ENCODE data around the gene PLXNA4. TPM values are rescaled to one million over a fixed set of nuclear protein-coding genes. Genes with fewer than 3 reads are reported as not detected.

The PLXNA4 gene
- total and polyA plus RNA-seq, 2 donors (not counting 1 experiment from before 2014, with no cell fraction given): not detected

DNA sequence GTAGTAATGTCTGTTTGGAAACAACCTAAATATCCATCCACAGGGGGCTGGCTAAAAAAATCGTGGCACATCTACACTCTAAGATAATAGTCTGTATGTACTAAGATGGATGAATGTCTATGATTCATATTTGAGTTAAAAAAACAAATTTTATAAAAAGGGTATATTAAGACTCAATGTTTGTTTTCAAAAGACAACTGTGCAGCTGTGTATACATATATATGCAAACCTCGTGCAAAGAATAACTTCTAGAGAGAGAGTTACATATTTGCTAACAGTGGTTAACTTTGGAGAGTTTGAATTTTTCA, 323.5 kb downstream of the PLXNA4 start:
- H3K9me3 Mint-ChIP-seq (ENCODE audit: insufficient read depth): no peaks in the 10 kb centered on the region
- no peak overlapping the region for H3K4me2 ChIP-seq (replicated peaks; ENCODE audit: low read depth, low read length, poor library complexity, severe bottlenecking)
- H3K27me3 ChIP-seq (replicated peaks in 1 of 4; ENCODE audit: control extremely low read depth in 1 of 4, control insufficient read depth in 3 of 4, insufficient read depth in 4 of 4, low read length in 3 of 4): peaks cover 0 to 3% (median 0%) of the 10 kb centered on the region in 4 experiments
- no peak overlapping the region for H3K9ac ChIP-seq (ENCODE audit: low read length)
- H4K20me1 ChIP-seq (ENCODE audit: control insufficient read depth, insufficient read depth, low read length, poor library complexity, severe bottlenecking): no peaks in the 10 kb centered on the region
- ATAC-seq (ENCODE audit: low read depth) (no peak), DNase-seq (no peak)
- H3K36me3 ChIP-seq (replicated peaks in 1 of 2; ENCODE audit: control extremely low read depth in 1 of 2, control insufficient read depth in 1 of 2, extremely low read depth in 1 of 2, insufficient read depth in 2 of 2, low read length in 1 of 2): no peaks in the 10 kb centered on the region
- WGBS (ENCODE audit: insufficient coverage): no CpG with 5 or more reads among the region's 2 CpGs
- intact Hi-C loops (cut with micrococcal nuclease): no loop called here
- H3K27ac ChIP-seq (ENCODE audit: low read length in 2 of 2): no peak overlapping the region
- POLR2A ChIA-PET: no interaction called here
- no peaks in the 10 kb centered on the region for H3K4me1 Mint-ChIP-seq
- H3K4me3 Mint-ChIP-seq: no peak overlapping the region
- H3K4me1 ChIP-seq (ENCODE audit: control insufficient read depth in 2 of 2, insufficient read depth in 2 of 2, low read length in 2 of 2): no peaks in the 10 kb centered on the region
- no peak overlapping the region for H2AFZ ChIP-seq (ENCODE audit: insufficient read depth, low read depth, low read length, poor library complexity, severe bottlenecking)
- H3K9me3 ChIP-seq (ENCODE audit: control extremely low read depth in 1 of 3, control insufficient read depth in 2 of 3, insufficient read depth in 1 of 3, low read length in 2 of 3): peaks cover 0 to 10% (median 0%) of the 10 kb centered on the region in 3 donors
- H3K27ac Mint-ChIP-seq: no peak overlapping the region
- no peaks in the 10 kb centered on the region for H3K79me2 ChIP-seq (ENCODE audit: control insufficient read depth, insufficient read depth, low read length)
- CTCF ChIA-PET: interaction anchor here (0.7 kb wide), 1 partner anchor 67 kb away, joined by 5 read pairs; no protein-coding TSS in a partner anchor
- no peak for TF ChIP-seq EZH2 (IDR thresholded peaks at IDR 0.05; ENCODE audit: borderline replicate concordance, insufficient read depth, low read depth, low read length, poor library complexity, severe bottlenecking)
- TF ChIP-seq, protein P1, sequence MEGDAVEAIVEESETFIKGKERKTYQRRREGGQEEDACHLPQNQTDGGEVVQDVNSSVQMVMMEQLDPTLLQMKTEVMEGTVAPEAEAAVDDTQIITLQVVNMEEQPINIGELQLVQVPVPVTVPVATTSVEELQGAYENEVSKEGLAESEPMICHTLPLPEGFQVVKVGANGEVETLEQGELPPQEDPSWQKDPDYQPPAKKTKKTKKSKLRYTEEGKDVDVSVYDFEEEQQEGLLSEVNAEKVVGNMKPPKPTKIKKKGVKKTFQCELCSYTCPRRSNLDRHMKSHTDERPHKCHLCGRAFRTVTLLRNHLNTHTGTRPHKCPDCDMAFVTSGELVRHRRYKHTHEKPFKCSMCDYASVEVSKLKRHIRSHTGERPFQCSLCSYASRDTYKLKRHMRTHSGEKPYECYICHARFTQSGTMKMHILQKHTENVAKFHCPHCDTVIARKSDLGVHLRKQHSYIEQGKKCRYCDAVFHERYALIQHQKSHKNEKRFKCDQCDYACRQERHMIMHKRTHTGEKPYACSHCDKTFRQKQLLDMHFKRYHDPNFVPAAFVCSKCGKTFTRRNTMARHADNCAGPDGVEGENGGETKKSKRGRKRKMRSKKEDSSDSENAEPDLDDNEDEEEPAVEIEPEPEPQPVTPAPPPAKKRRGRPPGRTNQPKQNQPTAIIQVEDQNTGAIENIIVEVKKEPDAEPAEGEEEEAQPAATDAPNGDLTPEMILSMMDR (IDR thresholded peaks at IDR 0.05): no peak
- H3K27me3 Mint-ChIP-seq: peaks cover 10% of the 10 kb centered on the region
- no peak overlapping the region for H3K4me3 ChIP-seq (ENCODE audit: control extremely low read depth in 1 of 5, extremely low read depth in 1 of 5, insufficient read depth in 1 of 5, low read depth in 2 of 5, low read length in 4 of 5)

DNA sequence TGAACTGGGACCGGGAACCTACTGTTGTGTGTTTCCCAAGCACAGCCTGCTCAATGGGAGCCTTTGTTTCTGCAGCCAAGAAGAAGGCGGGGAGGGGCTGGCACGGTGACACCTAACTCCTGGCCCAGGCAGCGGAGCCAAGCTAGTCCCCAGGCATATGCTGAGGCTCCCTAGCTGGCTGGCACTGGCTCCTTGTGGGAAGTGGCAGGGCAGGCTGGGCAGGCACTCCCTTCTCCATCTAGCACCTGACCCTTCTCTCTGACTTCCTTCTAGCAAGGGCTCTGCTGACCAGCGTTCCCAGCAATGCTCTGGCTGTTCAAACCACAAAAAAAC, 325.0 kb downstream of the PLXNA4 start:
- Mint-ChIP-seq H3K9me3 (ENCODE audit: insufficient read depth) (no peaks in the 10 kb centered on the region), H3K4me3 (no peak overlapping the region), H3K4me1 (no peaks in the 10 kb centered on the region), H3K27me3 (peaks cover 10% of the 10 kb centered on the region), H3K27ac (no peak overlapping the region)
- Histone ChIP-seq H3K79me2 (ENCODE audit: control insufficient read depth, insufficient read depth, low read length) (no peaks in the 10 kb centered on the region), H3K4me1 (ENCODE audit: control insufficient read depth in 2 of 2, insufficient read depth in 2 of 2, low read length in 2 of 2) (no peaks in the 10 kb centered on the region), H3K4me3 (ENCODE audit: control extremely low read depth in 1 of 5, extremely low read depth in 1 of 5, insufficient read depth in 1 of 5, low read depth in 2 of 5, low read length in 4 of 5) (no peak overlapping the region), H3K27me3 (replicated peaks in 1 of 4; ENCODE audit: control extremely low read depth in 1 of 4, control insufficient read depth in 3 of 4, insufficient read depth in 4 of 4, low read length in 3 of 4) (peaks cover 0 to 3% (median 0%) of the 10 kb centered on the region in 4 experiments), H2AFZ (ENCODE audit: insufficient read depth, low read depth, low read length, poor library complexity, severe bottlenecking) (no peak overlapping the region), H3K36me3 (replicated peaks in 1 of 2; ENCODE audit: control extremely low read depth in 1 of 2, control insufficient read depth in 1 of 2, extremely low read depth in 1 of 2, insufficient read depth in 2 of 2, low read length in 1 of 2) (no peaks in the 10 kb centered on the region), H3K27ac (ENCODE audit: low read length in 2 of 2) (no peak overlapping the region), H3K9me3 (ENCODE audit: control extremely low read depth in 1 of 3, control insufficient read depth in 2 of 3, insufficient read depth in 1 of 3, low read length in 2 of 3) (peaks cover 0 to 10% (median 0%) of the 10 kb centered on the region in 3 donors), H4K20me1 (ENCODE audit: control insufficient read depth, insufficient read depth, low read length, poor library complexity, severe bottlenecking) (no peaks in the 10 kb centered on the region), H3K4me2 (replicated peaks; ENCODE audit: low read depth, low read length, poor library complexity, severe bottlenecking) (no peak overlapping the region), H3K9ac (ENCODE audit: low read length) (no peak overlapping the region)
- no peak for ATAC-seq (ENCODE audit: low read depth)
- ChIA-PET CTCF (no interaction called here), POLR2A (no interaction called here)
- TF ChIP-seq, protein P1 (IDR thresholded peaks at IDR 0.05): no peak
- TF ChIP-seq EZH2 (IDR thresholded peaks at IDR 0.05; ENCODE audit: borderline replicate concordance, insufficient read depth, low read depth, low read length, poor library complexity, severe bottlenecking): no peak
- intact Hi-C loops (cut with micrococcal nuclease): no loop called here
- no peak for DNase-seq
- WGBS (ENCODE audit: insufficient coverage): 61% methylated on average over 5 of the region's 5 CpGs

Measured in B cell (primary cell).